HepG2 (cell line): Measurements from ENCODE around the gene USP7. TPM values are rescaled to one million over a fixed set of nuclear protein-coding genes. Genes with fewer than 3 reads are reported as not detected.

Experiments
- ATAD3A ChIP-seq: sonication (generic); formaldehyde crosslinking; IDR thresholded peaks from 2 replicates; pipeline ENCODE4 v1.4.0; 2020; ENCODE audit warnings: missing genetic modification reagents
- CC2D1A ChIP-seq: sonication (generic); formaldehyde crosslinking; IDR thresholded peaks from 2 replicates; pipeline ENCODE4 v1.8.1; 2023; ENCODE audit warnings: mild to moderate bottlenecking, missing genetic modification reagents
- EZH2 ChIP-seq: conservative IDR thresholded peaks from 2 replicates; pipeline ENCODE4 v1.6.1; 2012; ENCODE audit warnings: mild to moderate bottlenecking, low read depth, low read length, moderate library complexity
- HDAC1 ChIP-seq: sonication (generic); formaldehyde crosslinking; IDR thresholded peaks from 2 replicates; pipeline ENCODE4 v1.5.1; 2020; ENCODE audit warnings: mild to moderate bottlenecking, missing genetic modification reagents
- KDM6A ChIP-seq: IDR thresholded peaks from 2 replicates; pipeline ENCODE4 v1.6.1; 2016; ENCODE audit warnings: low read depth
- MTF1 ChIP-seq: sonication (generic); formaldehyde crosslinking; IDR thresholded peaks from 2 replicates; pipeline ENCODE4 v1.5.0; 2020; ENCODE audit warnings: missing genetic modification reagents
- PRPF4 ChIP-seq: fragments of 200-400 bp; formaldehyde crosslinking; IDR thresholded peaks from 2 replicates; pipeline ENCODE4 v1.6.1; 2016; ENCODE audit warnings: low read length, low read depth; ENCODE audit not compliant: poor library complexity, severe bottlenecking
- RARA ChIP-seq: IDR thresholded peaks from 2 replicates; pipeline ENCODE4 v1.6.1; 2016; ENCODE audit warnings: missing genetic modification reagents, missing compliant biosample characterization
- SPEN ChIP-seq: sonication (generic); formaldehyde crosslinking; IDR thresholded peaks from 2 replicates; pipeline ENCODE4 v1.5.1; 2020; ENCODE audit warnings: low read depth, mild to moderate bottlenecking, missing genetic modification reagents
- ZMYM4 ChIP-seq: sonication (generic); formaldehyde crosslinking; IDR thresholded peaks from 2 replicates; pipeline ENCODE4 v1.8.1; 2023; ENCODE audit warnings: mild to moderate bottlenecking, missing genetic modification reagents
- ZNF260 ChIP-seq: sonication (generic); formaldehyde crosslinking; IDR thresholded peaks from 2 replicates; pipeline ENCODE4 v1.4.0; 2020; ENCODE audit warnings: missing genetic modification reagents, low read depth, mild to moderate bottlenecking, borderline replicate concordance
- ZNF432 ChIP-seq: sonication (generic); formaldehyde crosslinking; IDR thresholded peaks from 2 replicates; pipeline ENCODE4 v1.5.0; 2020; ENCODE audit warnings: missing genetic modification reagents, mild to moderate bottlenecking, borderline replicate concordance
- ZNF615 ChIP-seq: sonication (generic); formaldehyde crosslinking; IDR thresholded peaks from 2 replicates; pipeline ENCODE4 v1.5.0; 2020; ENCODE audit warnings: mild to moderate bottlenecking, missing genetic modification reagents, borderline replicate concordance
- ZNF616 ChIP-seq: sonication (generic); formaldehyde crosslinking; IDR thresholded peaks from 2 replicates; pipeline ENCODE4 v1.5.0; 2020; ENCODE audit warnings: low read depth, mild to moderate bottlenecking, missing genetic modification reagents
- ZNF678 ChIP-seq: sonication (generic); formaldehyde crosslinking; IDR thresholded peaks from 2 replicates; pipeline ENCODE4 v1.4.0; 2020; ENCODE audit warnings: mild to moderate bottlenecking, missing genetic modification reagents
- ZNF746 ChIP-seq: sonication (generic); formaldehyde crosslinking; IDR thresholded peaks from 2 replicates; pipeline ENCODE4 v1.8.0; 2022; ENCODE audit warnings: mild to moderate bottlenecking, missing genetic modification reagents
- polyA plus RNA-seq, 8 experiments: library from polyadenylated mRNA; depleted of rRNA in 3 of 8; stranded (reverse) in 7 of 8; unstranded in 1 of 8; fragments of >200 nt; fragmentation: Illumina TruSeq in 4 of 8; extraction: Trizol in 4 of 8; gene quantifications; 2 replicates each; pipeline versions ENCODE4 v1.2.1 to v1.2.3, GENCODE V29; 2011 to 2016; ENCODE audit warnings: low read depth in 4 of 8, missing spikeins in 1 of 8, mixed read lengths in 1 of 8; ENCODE audit not compliant: insufficient read depth in 1 of 8
- total RNA-seq, 5 experiments: library from RNA; depleted of rRNA; stranded (reverse); fragments of >200 nt; fragmentation: Illumina TruSeq; extraction: Trizol; gene quantifications; 2 replicates each; pipeline ENCODE4 v1.2.3, GENCODE V29; 2016; ENCODE audit warnings: low read depth in 1 of 5
- TF ChIP-seq, protein P1 (sequence below): sonication (generic); formaldehyde crosslinking; IDR thresholded peaks from 2 replicates; pipeline ENCODE4 v1.4.0; 2020; ENCODE audit warnings: missing genetic modification reagents
- TF ChIP-seq, protein P2 (sequence below): fragments of 450-650 bp; IDR thresholded peaks from 2 replicates; pipeline ENCODE4 v1.6.1; 2016
- TF ChIP-seq, protein P3 (sequence below): sonication (generic); formaldehyde crosslinking; IDR thresholded peaks from 2 replicates; pipeline ENCODE4 v1.8.1; 2023; ENCODE audit warnings: mild to moderate bottlenecking, missing genetic modification reagents
- TF ChIP-seq, protein P4 (sequence below): sonication (generic); formaldehyde crosslinking; IDR thresholded peaks from 2 replicates; pipeline ENCODE4 v1.5.1; 2020; ENCODE audit warnings: missing genetic modification reagents, mild to moderate bottlenecking, borderline replicate concordance
- TF ChIP-seq, protein P5 (sequence below): sonication (generic); formaldehyde crosslinking; IDR thresholded peaks from 2 replicates; pipeline ENCODE4 v1.4.0; 2020; ENCODE audit warnings: mild to moderate bottlenecking, missing genetic modification reagents
- TF ChIP-seq, protein P6 (sequence below): sonication (generic); formaldehyde crosslinking; IDR thresholded peaks from 2 replicates; pipeline ENCODE4 v1.5.0; 2020; ENCODE audit warnings: missing genetic modification reagents, mild to moderate bottlenecking, borderline replicate concordance

Gene USP7
- total and polyA plus RNA-seq, 2 of the 13 experiments (the other 11 are each of a cell fraction or from before 2014, with no cell fraction given) = 52.5 to 173 TPM

DNA sequence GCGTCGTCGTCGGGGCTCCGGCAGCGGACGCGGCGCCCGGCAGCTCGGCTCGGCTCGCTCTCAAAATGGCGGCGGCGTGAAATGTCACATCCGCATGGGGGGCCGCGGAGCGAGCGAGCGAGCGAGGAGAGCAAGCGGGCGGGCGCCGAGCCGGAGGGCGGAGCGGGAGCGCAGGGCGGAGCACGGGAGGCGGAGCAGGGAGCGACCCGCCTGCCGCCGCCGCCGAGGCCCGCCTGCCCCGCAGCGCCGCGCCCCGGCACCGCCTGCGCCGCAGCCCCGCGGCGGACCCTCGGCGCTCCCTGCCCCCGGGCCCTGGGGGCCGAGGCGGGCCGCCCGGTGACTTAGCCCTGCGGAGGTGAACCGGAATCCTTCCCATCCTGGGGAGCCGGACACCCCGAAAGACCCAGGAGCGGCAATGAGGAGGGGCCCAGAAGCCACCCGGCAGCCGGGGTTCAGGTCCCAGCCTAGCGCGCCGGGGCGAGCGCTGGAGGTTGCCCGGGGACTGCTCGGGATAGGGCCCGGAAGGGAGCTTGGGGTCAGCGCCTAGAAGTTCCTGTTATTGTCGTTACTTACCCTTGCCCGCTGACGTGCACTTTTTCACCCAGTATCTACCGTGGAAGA lies at the start of gene USP7 (continued):
- TF ChIP-seq ZMYM4 (CRISPR knock-in tag) = peak; percentile 77
- no peak for TF ChIP-seq ZNF432 (CRISPR knock-in tag)
- TF ChIP-seq ZNF678 = no peak
- TF ChIP-seq, protein P1, sequence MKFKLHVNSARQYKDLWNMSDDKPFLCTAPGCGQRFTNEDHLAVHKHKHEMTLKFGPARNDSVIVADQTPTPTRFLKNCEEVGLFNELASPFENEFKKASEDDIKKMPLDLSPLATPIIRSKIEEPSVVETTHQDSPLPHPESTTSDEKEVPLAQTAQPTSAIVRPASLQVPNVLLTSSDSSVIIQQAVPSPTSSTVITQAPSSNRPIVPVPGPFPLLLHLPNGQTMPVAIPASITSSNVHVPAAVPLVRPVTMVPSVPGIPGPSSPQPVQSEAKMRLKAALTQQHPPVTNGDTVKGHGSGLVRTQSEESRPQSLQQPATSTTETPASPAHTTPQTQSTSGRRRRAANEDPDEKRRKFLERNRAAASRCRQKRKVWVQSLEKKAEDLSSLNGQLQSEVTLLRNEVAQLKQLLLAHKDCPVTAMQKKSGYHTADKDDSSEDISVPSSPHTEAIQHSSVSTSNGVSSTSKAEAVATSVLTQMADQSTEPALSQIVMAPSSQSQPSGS (CRISPR knock-in tag) = peak; percentile 56; the same call in 1 of the 2 replicates
- TF ChIP-seq, protein P2, sequence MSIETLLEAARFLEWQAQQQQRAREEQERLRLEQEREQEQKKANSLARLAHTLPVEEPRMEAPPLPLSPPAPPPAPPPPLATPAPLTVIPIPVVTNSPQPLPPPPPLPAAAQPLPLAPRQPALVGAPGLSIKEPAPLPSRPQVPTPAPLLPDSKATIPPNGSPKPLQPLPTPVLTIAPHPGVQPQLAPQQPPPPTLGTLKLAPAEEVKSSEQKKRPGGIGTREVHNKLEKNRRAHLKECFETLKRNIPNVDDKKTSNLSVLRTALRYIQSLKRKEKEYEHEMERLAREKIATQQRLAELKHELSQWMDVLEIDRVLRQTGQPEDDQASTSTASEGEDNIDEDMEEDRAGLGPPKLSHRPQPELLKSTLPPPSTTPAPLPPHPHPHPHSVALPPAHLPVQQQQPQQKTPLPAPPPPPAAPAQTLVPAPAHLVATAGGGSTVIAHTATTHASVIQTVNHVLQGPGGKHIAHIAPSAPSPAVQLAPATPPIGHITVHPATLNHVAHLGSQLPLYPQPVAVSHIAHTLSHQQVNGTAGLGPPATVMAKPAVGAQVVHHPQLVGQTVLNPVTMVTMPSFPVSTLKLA = no peak
- TF ChIP-seq MTF1 (CRISPR knock-in tag) = no peak
- TF ChIP-seq CC2D1A = no peak
- no peak for TF ChIP-seq ZNF615 (CRISPR knock-in tag)
- TF ChIP-seq KDM6A (CRISPR knock-in tag) = no peak
- peak; percentile 67; the same call in 1 of the 2 replicates for TF ChIP-seq ZNF746 (CRISPR knock-in tag)
- TF ChIP-seq ZNF616 = peak; percentile 90
- TF ChIP-seq EZH2 = no peak
- TF ChIP-seq, protein P3, sequence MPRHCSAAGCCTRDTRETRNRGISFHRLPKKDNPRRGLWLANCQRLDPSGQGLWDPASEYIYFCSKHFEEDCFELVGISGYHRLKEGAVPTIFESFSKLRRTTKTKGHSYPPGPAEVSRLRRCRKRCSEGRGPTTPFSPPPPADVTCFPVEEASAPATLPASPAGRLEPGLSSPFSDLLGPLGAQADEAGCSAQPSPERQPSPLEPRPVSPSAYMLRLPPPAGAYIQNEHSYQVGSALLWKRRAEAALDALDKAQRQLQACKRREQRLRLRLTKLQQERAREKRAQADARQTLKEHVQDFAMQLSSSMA (CRISPR knock-in tag) = no peak
- no peak for TF ChIP-seq PRPF4
- TF ChIP-seq, protein P4, sequence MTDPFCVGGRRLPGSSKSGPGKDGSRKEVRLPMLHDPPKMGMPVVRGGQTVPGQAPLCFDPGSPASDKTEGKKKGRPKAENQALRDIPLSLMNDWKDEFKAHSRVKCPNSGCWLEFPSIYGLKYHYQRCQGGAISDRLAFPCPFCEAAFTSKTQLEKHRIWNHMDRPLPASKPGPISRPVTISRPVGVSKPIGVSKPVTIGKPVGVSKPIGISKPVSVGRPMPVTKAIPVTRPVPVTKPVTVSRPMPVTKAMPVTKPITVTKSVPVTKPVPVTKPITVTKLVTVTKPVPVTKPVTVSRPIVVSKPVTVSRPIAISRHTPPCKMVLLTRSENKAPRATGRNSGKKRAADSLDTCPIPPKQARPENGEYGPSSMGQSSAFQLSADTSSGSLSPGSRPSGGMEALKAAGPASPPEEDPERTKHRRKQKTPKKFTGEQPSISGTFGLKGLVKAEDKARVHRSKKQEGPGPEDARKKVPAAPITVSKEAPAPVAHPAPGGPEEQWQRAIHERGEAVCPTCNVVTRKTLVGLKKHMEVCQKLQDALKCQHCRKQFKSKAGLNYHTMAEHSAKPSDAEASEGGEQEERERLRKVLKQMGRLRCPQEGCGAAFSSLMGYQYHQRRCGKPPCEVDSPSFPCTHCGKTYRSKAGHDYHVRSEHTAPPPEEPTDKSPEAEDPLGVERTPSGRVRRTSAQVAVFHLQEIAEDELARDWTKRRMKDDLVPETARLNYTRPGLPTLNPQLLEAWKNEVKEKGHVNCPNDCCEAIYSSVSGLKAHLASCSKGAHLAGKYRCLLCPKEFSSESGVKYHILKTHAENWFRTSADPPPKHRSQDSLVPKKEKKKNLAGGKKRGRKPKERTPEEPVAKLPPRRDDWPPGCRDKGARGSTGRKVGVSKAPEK (CRISPR knock-in tag) = no peak
- TF ChIP-seq, protein P5, sequence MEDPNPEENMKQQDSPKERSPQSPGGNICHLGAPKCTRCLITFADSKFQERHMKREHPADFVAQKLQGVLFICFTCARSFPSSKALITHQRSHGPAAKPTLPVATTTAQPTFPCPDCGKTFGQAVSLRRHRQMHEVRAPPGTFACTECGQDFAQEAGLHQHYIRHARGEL = no peak
- TF ChIP-seq, protein P6, sequence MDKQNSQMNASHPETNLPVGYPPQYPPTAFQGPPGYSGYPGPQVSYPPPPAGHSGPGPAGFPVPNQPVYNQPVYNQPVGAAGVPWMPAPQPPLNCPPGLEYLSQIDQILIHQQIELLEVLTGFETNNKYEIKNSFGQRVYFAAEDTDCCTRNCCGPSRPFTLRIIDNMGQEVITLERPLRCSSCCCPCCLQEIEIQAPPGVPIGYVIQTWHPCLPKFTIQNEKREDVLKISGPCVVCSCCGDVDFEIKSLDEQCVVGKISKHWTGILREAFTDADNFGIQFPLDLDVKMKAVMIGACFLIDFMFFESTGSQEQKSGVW (CRISPR knock-in tag) = no peak
- TF ChIP-seq ATAD3A = no peak
- TF ChIP-seq ZNF260 = no peak
- peak; percentile 93 for TF ChIP-seq SPEN (CRISPR knock-in tag)
- TF ChIP-seq HDAC1 = peak; percentile 89
- peak; percentile 64; the same call in 1 of the 2 replicates for TF ChIP-seq RARA
